ENCODE data around the gene LRRC8D.

The LRRC8D gene

DNA sequence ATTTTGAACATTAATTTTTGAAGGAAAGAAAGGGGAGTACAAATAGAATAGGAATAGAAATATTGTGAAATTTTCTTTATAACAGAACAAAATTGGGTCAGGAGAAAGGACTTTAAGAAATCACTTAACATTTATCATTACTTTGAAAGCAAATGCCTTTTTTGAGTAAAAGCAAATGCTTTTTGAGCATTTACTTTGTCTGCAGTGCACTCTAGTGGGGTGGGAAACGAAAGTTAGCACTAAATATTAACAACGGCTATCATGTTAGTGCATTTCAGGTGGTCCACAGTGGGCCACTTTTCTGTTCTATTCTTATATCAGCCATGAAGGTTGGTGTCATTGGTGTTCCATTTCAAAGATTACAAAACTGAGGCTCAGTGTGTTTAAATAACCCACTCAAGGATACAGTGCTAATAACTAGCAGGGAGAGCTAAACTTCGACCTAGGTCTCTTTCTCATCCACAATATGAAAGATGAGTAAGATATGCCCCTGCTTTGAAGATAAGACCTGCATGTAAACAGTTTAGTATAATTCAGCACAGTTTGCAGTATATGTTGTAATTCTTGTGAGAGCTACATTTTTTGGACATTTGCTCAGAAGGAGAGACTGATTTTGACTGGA lies 13.4 kb downstream of the LRRC8D start:
- no peak for DNase-seq

DNA sequence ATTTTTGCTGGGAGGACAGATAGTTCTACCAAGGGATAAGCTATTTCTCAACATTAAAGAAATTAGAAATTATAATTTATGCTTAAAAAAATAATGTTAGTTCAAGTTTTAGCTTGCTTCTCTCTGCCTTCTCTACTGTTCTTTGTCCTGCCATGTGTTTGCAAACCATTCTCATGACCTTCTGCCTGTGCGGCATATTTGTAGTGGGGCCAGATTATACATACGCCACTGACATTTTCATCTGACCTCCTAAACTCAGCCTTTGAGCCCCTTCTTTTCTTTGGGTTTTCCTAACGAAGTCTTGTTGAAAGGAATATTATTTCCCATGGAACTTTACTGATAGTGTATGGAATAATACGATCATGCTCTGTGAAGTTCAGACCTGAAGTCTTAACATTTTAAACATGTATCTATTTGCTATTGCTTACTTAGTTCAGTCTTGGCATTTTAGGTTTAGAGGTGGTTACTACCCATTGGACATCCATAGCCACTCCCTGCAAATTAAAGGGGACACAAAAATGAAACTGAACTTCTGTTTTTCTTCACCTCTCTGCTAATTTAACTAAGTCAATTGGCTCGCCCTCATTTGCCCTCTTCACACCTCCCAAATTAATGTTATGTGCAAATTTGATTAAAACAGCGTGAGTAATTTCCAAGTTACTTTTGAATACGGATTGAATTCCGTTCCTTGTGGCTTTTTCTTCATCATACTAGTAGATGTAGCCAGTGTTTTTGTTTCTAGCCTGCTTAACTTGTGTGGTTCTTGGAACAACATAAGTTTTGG lies 15.6 kb downstream of the LRRC8D start:
- DNase-seq: no peak

- DNase-seq: no peak
Observed at GRCh38 chr1:89837036-89837481, 16.2 kb downstream of the LRRC8D start.

GRCh38 chr1:89837510-89837909 lies 16.7 kb downstream of the LRRC8D start:
- DNase-seq: no peak

DNA sequence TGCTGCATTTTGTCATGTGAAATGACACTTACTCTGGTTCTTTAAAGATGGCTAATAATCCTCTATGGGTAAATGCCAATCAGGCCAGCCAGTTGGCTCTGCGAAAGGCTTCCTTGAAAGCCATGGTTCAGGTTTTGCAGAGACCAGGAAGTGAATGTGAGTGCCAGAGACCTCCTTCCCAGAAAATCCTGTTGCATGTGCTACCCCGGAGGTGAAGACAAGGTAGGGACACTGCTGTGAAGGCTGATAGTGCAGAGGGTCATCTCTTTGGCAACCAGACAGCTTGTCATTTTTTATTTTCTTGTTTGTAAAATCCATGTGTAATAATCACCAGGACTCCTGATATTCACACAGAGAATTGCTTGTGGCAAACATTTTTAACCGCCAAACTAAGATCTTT lies 18.7 kb downstream of the LRRC8D start:
- DNase-seq: no peak

- DNase-seq: no peak
Observed at GRCh38 chr1:89841507-89841906, 20.7 kb downstream of the LRRC8D start.

GRCh38 chr1:89842567-89843272 lies 21.9 kb downstream of the LRRC8D start:
- no peak for DNase-seq

GRCh38 chr1:89843273-89844130 lies 22.7 kb downstream of the LRRC8D start:
- DNase-seq: peak; percentile 82

DNA sequence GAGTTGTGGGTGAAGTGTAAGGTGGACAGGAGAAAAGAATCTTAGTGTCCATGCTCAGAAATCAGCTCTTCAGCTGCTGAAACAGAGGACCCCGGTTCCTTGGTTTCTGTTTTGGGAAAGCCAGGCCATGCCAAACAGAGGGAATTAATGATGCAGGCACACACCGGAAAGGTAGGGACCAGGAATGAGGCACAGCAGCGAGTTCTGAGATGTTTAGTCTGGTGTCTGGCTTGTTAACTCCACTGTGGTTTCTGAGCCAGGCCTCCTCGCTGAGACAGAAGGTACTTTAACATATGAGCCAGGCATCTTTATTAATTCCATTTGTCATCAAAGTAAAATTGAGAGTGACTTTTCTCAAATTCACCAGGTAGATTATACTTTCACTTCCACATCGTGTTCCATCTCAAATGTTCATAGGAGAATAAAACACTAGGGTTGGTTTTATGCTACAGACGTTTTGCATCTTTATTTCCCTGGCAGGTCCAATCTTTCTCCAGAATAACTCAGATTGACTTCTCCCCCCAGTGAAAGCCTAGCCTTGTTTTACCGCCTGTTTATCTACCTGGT lies 23.5 kb downstream of the LRRC8D start:
- peak; percentile 68 for DNase-seq

DNA sequence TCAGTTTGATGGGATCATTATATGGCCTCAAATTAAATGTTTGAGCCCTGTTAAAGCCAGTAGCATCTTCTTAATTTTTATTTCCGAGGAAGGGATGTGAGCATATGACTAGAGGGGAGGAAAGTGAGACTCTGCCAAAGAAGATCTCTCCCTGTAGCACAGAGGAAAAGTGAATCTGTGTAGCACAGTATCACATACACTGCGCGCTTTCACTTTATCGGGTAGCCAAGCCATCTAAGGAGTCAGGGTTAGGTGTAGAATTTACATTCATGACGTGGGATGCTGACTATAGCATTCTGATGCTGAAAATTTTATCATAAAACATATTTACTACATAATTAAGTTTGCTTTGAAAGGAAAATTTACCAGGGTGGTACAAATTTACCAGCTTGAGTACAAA lies 24.0 kb downstream of the LRRC8D start:
- peak; percentile 36 for DNase-seq

- DNase-seq: no peak
Observed at GRCh38 chr1:89847191-89847729, 26.4 kb downstream of the LRRC8D start.

GRCh38 chr1:89850844-89851415 lies 30.1 kb downstream of the LRRC8D start:
- no peak for DNase-seq

DNA sequence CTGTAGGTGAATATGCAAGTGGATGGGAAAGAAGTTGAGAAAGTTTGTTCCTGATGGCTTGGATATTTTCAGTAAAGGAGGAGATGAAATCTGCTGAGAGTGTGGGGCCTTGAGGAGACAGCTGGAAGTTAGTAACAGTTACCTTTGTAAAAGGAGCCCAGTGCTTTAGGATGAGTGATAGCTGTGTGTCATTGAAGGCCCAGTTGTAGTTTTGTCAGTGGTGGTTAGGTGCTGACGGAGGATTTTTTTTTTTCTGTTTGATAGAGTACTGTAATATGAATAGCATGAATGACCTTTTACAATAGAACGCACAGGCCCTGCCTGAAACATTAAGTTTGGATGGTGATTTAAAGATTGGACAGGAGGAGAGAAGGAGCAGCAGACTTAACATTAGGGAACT lies 33.3 kb downstream of the LRRC8D start:
- DNase-seq: no peak

DNA sequence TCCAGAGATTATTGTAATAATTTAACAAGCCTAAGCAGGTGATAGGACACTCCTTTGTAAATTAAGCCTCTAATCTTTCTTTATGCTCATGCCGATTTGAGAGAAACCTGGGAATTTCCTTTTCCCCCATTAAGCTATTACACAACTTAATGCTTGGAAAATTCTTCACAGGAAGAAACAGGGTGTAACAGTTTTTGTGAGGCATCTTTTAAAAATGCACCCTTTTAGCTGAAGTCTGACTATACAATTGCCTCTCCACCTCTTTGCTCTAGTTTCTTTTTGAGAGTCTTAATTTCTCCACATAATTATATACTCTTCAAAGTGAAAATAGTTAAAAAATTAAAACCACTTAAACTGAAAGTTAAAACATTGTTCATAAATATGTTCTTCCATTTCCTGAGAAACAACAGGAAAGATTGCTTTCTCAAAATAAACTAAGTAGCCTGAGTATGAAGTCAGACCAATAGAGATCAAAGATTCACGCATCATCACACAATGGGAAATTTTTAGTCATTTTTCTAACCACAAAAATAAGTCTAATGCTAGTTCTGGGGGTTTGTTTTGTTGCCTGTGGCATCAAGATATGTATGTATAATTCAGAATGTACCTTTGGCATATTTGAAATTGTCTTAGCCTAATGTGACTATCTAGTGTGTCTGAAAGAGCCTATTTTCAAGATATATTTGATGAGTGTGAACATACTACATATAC lies 34.7 kb downstream of the LRRC8D start:
- DNase-seq: no peak

GRCh38 chr1:89863165-89863830 lies 42.5 kb downstream of the LRRC8D start:
- DNase-seq: no peak

GRCh38 chr1:89865498-89866382 lies 44.9 kb downstream of the LRRC8D start:
- no peak for DNase-seq

- no peak for DNase-seq
Observed at GRCh38 chr1:89866568-89866967, 45.7 kb downstream of the LRRC8D start.

- DNase-seq: no peak
Observed at GRCh38 chr1:89870998-89871397, 50.2 kb downstream of the LRRC8D start.

GRCh38 chr1:89871768-89872473 lies 51.1 kb downstream of the LRRC8D start:
- DNase-seq: no peak

All from stimulated activated CD4-positive, alpha-beta T cell treated with anti-CD3 and anti-CD28 coated beads, Interleukin-4, amount 100 ng/mL, for 24 hours (primary cell).